RWPE2 (cell line): ENCODE results near the gene RPP14.
"Not testable (repeated sequence)": the region's sequence is repeated elsewhere in the genome, so short reads cannot be mapped to it uniquely, and the experiment has no call there.

Experiments
- ATAC-seq: fragments of 200-7000 bp; cut with Tn5 transposase; 3 replicates; pipeline ENCODE4 v1.9.1; 2021; ENCODE audit warnings: low read depth
- DNase-seq: peaks from one replicate; pipeline ENCODE4 v3.0.0-alpha.2; 2020; ENCODE audit warnings: low spot score
- H3K27ac ChIP-seq: fragments of 450-650 bp; 2 replicates; pipeline ENCODE4 v1.5.1; 2017; ENCODE audit warnings: mild to moderate bottlenecking; ENCODE audit not compliant: poor library complexity, severe bottlenecking
- H3K27me3 ChIP-seq: fragments of 250-450 bp; sonication (Bioruptor Pico); 2 replicates; pipeline ENCODE4 v1.5.1; 2021; ENCODE audit warnings: mild to moderate bottlenecking, moderate library complexity; ENCODE audit not compliant: insufficient read depth, poor library complexity, severe bottlenecking
- H3K36me3 ChIP-seq: fragments of 250-450 bp; sonication (Bioruptor Pico); 2 replicates; pipeline ENCODE4 v1.5.1; 2020; ENCODE audit warnings: low read depth, mild to moderate bottlenecking, moderate library complexity
- H3K4me1 ChIP-seq: fragments of 250-450 bp; sonication (Bioruptor Pico); 2 replicates; pipeline ENCODE4 v1.5.1; 2021; ENCODE audit warnings: mild to moderate bottlenecking, moderate library complexity; ENCODE audit not compliant: insufficient read depth, poor library complexity, severe bottlenecking
- H3K4me3 ChIP-seq: fragments of 250-450 bp; sonication (Bioruptor Pico); 2 replicates; pipeline ENCODE4 v1.5.1; 2021; ENCODE audit warnings: mild to moderate bottlenecking, moderate library complexity; ENCODE audit not compliant: severe bottlenecking
- H3K9me3 ChIP-seq: fragments of 250-450 bp; sonication (Bioruptor Pico); 2 replicates; pipeline ENCODE4 v1.5.1; 2021; ENCODE audit warnings: mild to moderate bottlenecking, moderate library complexity; ENCODE audit not compliant: severe bottlenecking
- CTCF ChIP-seq: fragments of 450-650 bp; IDR thresholded peaks from one replicate; pipeline ENCODE4 v1.5.1; 2017; ENCODE audit warnings: mild to moderate bottlenecking, moderate library complexity; ENCODE audit not compliant: poor library complexity, severe bottlenecking

The RPP14 gene

GRCh38 chr3:58260733-58261132, 45.3 kb upstream of the RPP14 start:
- H3K4me3 ChIP-seq: no peak overlapping the region
- TF ChIP-seq CTCF: no peak
- H3K36me3 ChIP-seq: no peaks in the 10 kb centered on the region
- H3K27ac ChIP-seq: no peak overlapping the region
- H3K9me3 ChIP-seq: no peaks in the 10 kb centered on the region
- no peaks in the 10 kb centered on the region for H3K27me3 ChIP-seq
- no peak for DNase-seq
- no peaks in the 10 kb centered on the region for H3K4me1 ChIP-seq
- ATAC-seq: no peak

- TF ChIP-seq CTCF: no peak
- H3K4me1 ChIP-seq: no peaks in the 10 kb centered on the region
- H3K27me3 ChIP-seq: no peaks in the 10 kb centered on the region
- no peaks in the 10 kb centered on the region for H3K36me3 ChIP-seq
- DNase-seq (no peak), ATAC-seq (no peak)
- no peaks in the 10 kb centered on the region for H3K9me3 ChIP-seq
- H3K4me3 ChIP-seq: no peak overlapping the region
- no peak overlapping the region for H3K27ac ChIP-seq
Observed at GRCh38 chr3:58261954-58262666, 43.9 kb upstream of the RPP14 start.

- H3K27ac ChIP-seq: no peak overlapping the region
- H3K9me3 ChIP-seq: no peaks in the 10 kb centered on the region
- DNase-seq (no peak), ATAC-seq (no peak)
- H3K4me3 ChIP-seq: no peak overlapping the region
- H3K36me3 ChIP-seq: no peaks in the 10 kb centered on the region
- H3K4me1 ChIP-seq: no peaks in the 10 kb centered on the region
- no peak for TF ChIP-seq CTCF
- no peaks in the 10 kb centered on the region for H3K27me3 ChIP-seq
Observed at GRCh38 chr3:58266577-58266976, 39.5 kb upstream of the RPP14 start.

DNA sequence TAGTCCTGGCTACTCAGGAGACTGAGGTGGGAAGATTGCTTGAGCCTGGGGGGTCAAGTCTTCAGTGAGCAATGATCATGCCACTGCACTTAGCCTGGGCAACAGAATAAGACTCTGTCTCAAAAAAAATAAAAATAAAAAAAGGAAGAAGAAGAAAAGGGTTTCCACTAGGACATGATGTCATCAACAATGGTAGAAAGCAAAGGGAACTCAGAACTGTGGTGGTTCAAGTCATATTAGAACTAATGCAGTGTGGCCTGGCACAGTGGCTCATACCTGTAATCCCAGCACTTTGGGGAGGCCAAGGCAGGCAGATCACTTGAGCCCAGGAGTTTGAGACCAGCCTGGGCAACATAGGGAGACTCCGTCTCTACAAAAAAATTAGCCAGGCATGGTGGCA, 38.5 kb upstream of the RPP14 start:
- H3K9me3 ChIP-seq, H3K4me3 ChIP-seq, H3K27me3 ChIP-seq, H3K4me1 ChIP-seq, ATAC-seq, DNase-seq, H3K27ac ChIP-seq, H3K36me3 ChIP-seq: not testable (repeated sequence)

- no peaks in the 10 kb centered on the region for H3K27me3 ChIP-seq
- H3K4me1 ChIP-seq: peaks cover 13% of the 10 kb centered on the region
- DNase-seq: no peak
- H3K9me3 ChIP-seq: no peaks in the 10 kb centered on the region
- ATAC-seq: no peak
- peaks cover 3% of the 10 kb centered on the region; the same call in 1 of the 2 replicates for H3K36me3 ChIP-seq
- no peak overlapping the region for H3K27ac ChIP-seq
- H3K4me3 ChIP-seq: no peak overlapping the region
- TF ChIP-seq CTCF: no peak
Observed at GRCh38 chr3:58269356-58269755, 36.7 kb upstream of the RPP14 start.
